Natural killer cell (primary cell): ENCODE measurements around the gene NLGN4Y. TPM values are rescaled to one million over a fixed set of nuclear protein-coding genes. Genes with fewer than 3 reads are reported as not detected.

Source experiments
- ATAC-seq, 3 donors: fragments of 150-1000 bp in 2 of 3; fragments of 200-7000 bp in 1 of 3; cut with Tn5 transposase; 1 replicate in 1 of 3; 2 replicates in 2 of 3; pipeline ENCODE4 v1.10.0; 2021; ENCODE audit warnings: mild to moderate bottlenecking in 2 of 3, moderate library complexity in 2 of 3
- DNase-seq, 2 donors: peaks; one replicate each; pipeline versions ENCODE4 v3.0.0 to v3.0.0-alpha.2; 2013 to 2021; ENCODE audit warnings: mixed read lengths in 1 of 2
- H3K27ac ChIP-seq: one replicate; pipeline ENCODE4 v1.5.1; 2013; ENCODE audit warnings: mild to moderate bottlenecking, low read length
- H3K27me3 ChIP-seq: one replicate; pipeline ENCODE4 v1.6.1; 2013; ENCODE audit warnings: low read length; ENCODE audit not compliant: control insufficient read depth, insufficient read depth
- H3K36me3 ChIP-seq: one replicate; pipeline ENCODE4 v1.6.1; 2013; ENCODE audit warnings: low read length; ENCODE audit not compliant: control insufficient read depth, insufficient read depth
- H3K4me1 ChIP-seq: one replicate; pipeline ENCODE4 v1.6.1; 2013; ENCODE audit warnings: low read length; ENCODE audit not compliant: control insufficient read depth, insufficient read depth
- H3K4me3 ChIP-seq: one replicate; pipeline ENCODE4 v1.5.1; 2013; ENCODE audit warnings: low read length
- H3K9me3 ChIP-seq: one replicate; pipeline ENCODE4 v1.6.1; 2013; ENCODE audit warnings: low read length; ENCODE audit not compliant: control insufficient read depth, insufficient read depth
- H3K27ac Mint-ChIP-seq, 2 donors: one replicate each; pipeline ENCODE4 v1.8.0; 2022; ENCODE audit warnings: mild to moderate bottlenecking in 2 of 2, mixed read lengths in 2 of 2, moderate library complexity in 1 of 2
- H3K27me3 Mint-ChIP-seq, 2 donors: one replicate each; pipeline ENCODE4 v1.8.0; 2022; ENCODE audit warnings: low read depth in 2 of 2, mixed read lengths in 2 of 2
- H3K36me3 Mint-ChIP-seq: one replicate; pipeline ENCODE4 v1.8.0; 2022; ENCODE audit warnings: mixed read lengths
- H3K4me1 Mint-ChIP-seq, 2 donors: one replicate each; pipeline ENCODE4 v1.8.0; 2022; ENCODE audit warnings: mixed read lengths in 2 of 2
- H3K4me3 Mint-ChIP-seq: one replicate; pipeline ENCODE4 v1.8.0; 2022; ENCODE audit warnings: mild to moderate bottlenecking, moderate library complexity, mixed read lengths
- H3K9me3 Mint-ChIP-seq, 2 donors: one replicate each; pipeline ENCODE4 v1.8.0; 2022; ENCODE audit warnings: mixed read lengths in 2 of 2
- WGBS: methylation state at CpG from one replicate; pipeline ENCODE4 v1.1.7; 2013; ENCODE audit warnings: missing lambda C conversion rate; ENCODE audit not compliant: insufficient coverage; 5-methylcytosine and 5-hydroxymethylcytosine counted together
- intact Hi-C: fragments of 100-400 bp; cut with micrococcal nuclease; formaldehyde crosslinking; loops from one replicate; pipeline ENCODE4 v1.14.2; 2022
- total RNA-seq, 4 donors: library from RNA; stranded (reverse); fragments of 120-200 nt in 1 of 4; gene quantifications; one replicate each; pipeline versions ENCODE4 v1.2.3 to v1.2.4, GENCODE V29; 2013 to 2022
- TF ChIP-seq, protein P1 (sequence below): fragments of 200-600 bp; IDR thresholded peaks from one replicate; pipeline ENCODE4 v1.8.0; 2022; ENCODE audit warnings: antibody characterized with exemption

NLGN4Y gene
- under 1 TPM in 1 of 3 donors, not detected in 2; 0.38 TPM for total RNA-seq
- total RNA-seq (2013): 0.81 TPM

DNA sequence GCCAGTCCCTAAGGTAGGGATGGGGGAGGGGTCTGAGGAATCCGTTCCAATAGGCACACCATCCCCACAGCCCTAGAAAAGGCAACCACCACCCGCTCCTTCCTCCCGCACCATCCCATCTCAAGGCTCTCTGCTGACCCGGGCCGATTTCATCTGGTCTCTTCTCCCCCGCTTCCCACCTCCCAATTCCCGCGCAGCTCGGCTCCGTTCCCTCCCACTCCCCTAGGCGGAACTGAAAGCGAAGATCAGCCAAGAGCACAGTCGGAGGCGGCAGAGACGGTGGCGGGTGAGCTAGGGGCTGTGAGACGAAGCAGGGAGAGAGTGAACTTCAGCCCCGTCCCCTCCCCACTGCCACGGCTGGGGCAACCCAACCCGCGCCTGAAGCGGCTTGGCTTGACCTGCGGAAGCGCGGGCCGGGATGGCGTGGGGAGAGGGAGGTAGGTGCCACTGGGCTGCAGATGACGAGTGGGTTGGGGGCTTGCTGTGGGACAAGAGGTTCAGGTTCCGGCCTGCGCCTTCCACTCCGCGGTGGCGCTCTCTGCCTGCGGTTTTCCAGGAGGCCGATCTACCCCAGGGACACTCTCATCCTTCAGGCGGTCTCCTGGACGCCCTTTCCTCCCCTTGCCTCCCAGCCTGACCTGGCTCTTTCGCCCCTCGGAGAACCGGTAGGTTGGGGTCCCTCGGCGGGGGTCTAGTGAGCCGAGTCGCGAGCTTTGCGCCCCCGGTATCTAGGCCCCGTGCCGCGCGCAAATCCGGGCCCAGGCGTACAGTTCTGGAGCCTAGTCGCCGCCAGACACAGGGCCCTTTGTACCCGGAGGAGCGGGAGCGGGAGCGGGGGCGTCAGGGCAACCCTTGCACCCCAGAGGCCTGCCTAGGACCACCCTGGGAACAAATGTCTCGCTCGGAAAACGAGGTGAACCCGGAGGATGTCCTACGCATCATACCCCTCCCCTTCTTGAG, at the start of gene NLGN4Y:
NLGN4Y (plus strand) TSS at position 258 of the 960 bp plus-strand sequence. CDS start 97,591 bp downstream, outside the sequence.
- no peak within 1 kb of the TSS for H3K27ac Mint-ChIP-seq

DNA sequence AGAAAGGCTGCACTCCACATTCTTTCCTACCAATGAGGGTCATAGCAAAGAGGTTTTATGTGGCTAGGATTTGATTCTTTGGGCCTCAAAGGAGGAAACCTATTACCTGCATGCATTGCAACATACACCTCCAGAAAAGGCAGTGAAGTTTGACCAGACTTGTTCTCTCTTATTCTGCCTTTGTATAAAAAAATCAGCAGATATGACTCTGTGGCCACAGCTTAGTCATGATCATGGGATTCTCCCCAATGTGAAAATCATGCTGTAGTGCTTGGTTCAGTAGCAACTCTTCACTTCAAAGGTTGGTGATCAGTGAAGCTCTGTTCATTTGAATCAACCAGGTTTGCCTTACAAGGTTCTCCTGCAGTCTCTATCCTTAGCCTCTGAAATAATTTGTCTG, 38.4 kb upstream of the NLGN4Y start:
- H3K27ac ChIP-seq: no peak overlapping the region

More for the DNA sequence above, at the start of gene NLGN4Y:
- peaks cover 0 to 8% of the 10 kb centered on the region in 2 donors for H3K9me3 Mint-ChIP-seq
- no peaks in the 10 kb centered on the region for H3K4me1 Mint-ChIP-seq
- H3K27me3 Mint-ChIP-seq: peaks cover 0 to 17% of the 10 kb centered on the region in 2 donors
- no peaks in the 10 kb centered on the region for H3K9me3 ChIP-seq
- H3K4me3 Mint-ChIP-seq: no peak within 1 kb of the TSS
- H3K27me3 ChIP-seq: peaks cover 3% of the 10 kb centered on the region
- no peaks in the 10 kb centered on the region for H3K36me3 ChIP-seq
- no peaks in the 10 kb centered on the region for H3K36me3 Mint-ChIP-seq
- peak in 1 of 2 donors; percentile 13 for DNase-seq
- H3K4me3 ChIP-seq: peak within 1 kb of the TSS; percentile 34
- H3K4me1 ChIP-seq: peaks cover 13% of the 10 kb centered on the region
- H3K27ac ChIP-seq: no peak within 1 kb of the TSS
- no peak for ATAC-seq
- intact Hi-C loops: no loop called here
- TF ChIP-seq, protein P1, sequence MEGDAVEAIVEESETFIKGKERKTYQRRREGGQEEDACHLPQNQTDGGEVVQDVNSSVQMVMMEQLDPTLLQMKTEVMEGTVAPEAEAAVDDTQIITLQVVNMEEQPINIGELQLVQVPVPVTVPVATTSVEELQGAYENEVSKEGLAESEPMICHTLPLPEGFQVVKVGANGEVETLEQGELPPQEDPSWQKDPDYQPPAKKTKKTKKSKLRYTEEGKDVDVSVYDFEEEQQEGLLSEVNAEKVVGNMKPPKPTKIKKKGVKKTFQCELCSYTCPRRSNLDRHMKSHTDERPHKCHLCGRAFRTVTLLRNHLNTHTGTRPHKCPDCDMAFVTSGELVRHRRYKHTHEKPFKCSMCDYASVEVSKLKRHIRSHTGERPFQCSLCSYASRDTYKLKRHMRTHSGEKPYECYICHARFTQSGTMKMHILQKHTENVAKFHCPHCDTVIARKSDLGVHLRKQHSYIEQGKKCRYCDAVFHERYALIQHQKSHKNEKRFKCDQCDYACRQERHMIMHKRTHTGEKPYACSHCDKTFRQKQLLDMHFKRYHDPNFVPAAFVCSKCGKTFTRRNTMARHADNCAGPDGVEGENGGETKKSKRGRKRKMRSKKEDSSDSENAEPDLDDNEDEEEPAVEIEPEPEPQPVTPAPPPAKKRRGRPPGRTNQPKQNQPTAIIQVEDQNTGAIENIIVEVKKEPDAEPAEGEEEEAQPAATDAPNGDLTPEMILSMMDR: no peak
- 1% methylated on average over 63 of the region's 65 CpGs for WGBS

DNA sequence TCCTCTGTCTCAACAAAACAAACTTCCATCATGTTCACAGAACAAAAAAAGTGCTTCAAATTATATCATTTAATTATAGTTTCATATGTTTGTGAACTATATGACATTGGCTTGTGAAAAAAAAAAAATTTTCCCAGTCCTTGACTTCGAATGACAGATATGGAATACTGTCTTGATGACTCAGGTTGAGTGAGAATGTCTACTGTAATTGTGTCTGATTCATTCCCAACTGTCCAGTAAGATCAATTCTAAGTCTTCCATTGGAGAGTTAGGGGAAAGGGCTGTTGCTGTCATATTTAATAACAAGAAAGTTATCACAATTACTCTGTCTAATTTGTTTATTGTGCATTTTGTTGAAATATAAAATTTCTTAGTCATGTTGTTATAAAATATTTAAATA, 34.1 kb upstream of the NLGN4Y start:
- intact Hi-C loops: no loop called here
- no peaks in the 10 kb centered on the region for H3K4me1 Mint-ChIP-seq
- no peak overlapping the region for H3K27ac Mint-ChIP-seq
- H3K4me3 Mint-ChIP-seq: no peak overlapping the region
- no peak for DNase-seq
- Histone ChIP-seq H3K36me3 (no peaks in the 10 kb centered on the region), H3K4me3 (no peak overlapping the region), H3K9me3 (no peaks in the 10 kb centered on the region), H3K27me3 (no peaks in the 10 kb centered on the region), H3K27ac (no peak overlapping the region), H3K4me1 (no peaks in the 10 kb centered on the region)
- H3K9me3 Mint-ChIP-seq: peaks cover 0 to 3% of the 10 kb centered on the region in 2 donors
- H3K36me3 Mint-ChIP-seq: no peaks in the 10 kb centered on the region
- ATAC-seq: no peak
- TF ChIP-seq, protein P1: no peak
- WGBS: 38% methylated on average over 1 of the region's 1 CpG
- no peaks in the 10 kb centered on the region for H3K27me3 Mint-ChIP-seq

More for the DNA sequence above, 38.4 kb upstream of the NLGN4Y start:
- Mint-ChIP-seq H3K9me3 (peaks cover 0 to 3% of the 10 kb centered on the region in 2 donors), H3K4me1 (no peaks in the 10 kb centered on the region), H3K27me3 (no peaks in the 10 kb centered on the region), H3K27ac (no peak overlapping the region), H3K36me3 (no peaks in the 10 kb centered on the region), H3K4me3 (no peak overlapping the region)
- Histone ChIP-seq H3K4me1 (no peaks in the 10 kb centered on the region), H3K4me3 (no peak overlapping the region), H3K9me3 (no peaks in the 10 kb centered on the region), H3K36me3 (no peaks in the 10 kb centered on the region), H3K27me3 (no peaks in the 10 kb centered on the region)
- TF ChIP-seq, protein P1: no peak
- ATAC-seq (no peak), DNase-seq (no peak)
- intact Hi-C loops: no loop called here
